GM18951 (cell line): ENCODE measurements around the gene CCL24.
"Not testable (repeated sequence)": the region's sequence is repeated elsewhere in the genome, so short reads cannot be mapped to it uniquely, and the experiment has no call there.

Experiments used
- POLR2A ChIP-seq: IDR thresholded peaks from 4 replicates; pipeline ENCODE4 v1.6.1; 2011; ENCODE audit warnings: mild to moderate bottlenecking; ENCODE audit not compliant: insufficient read length, insufficient read depth; ENCODE audit errors: extremely low read depth
- in situ Hi-C: fragments of 300-500 bp; cut with MboI; formaldehyde crosslinking; loops from one replicate; pipeline ENCODE4 v1.12.0; 2022; ENCODE audit warnings: low sequenced_read_pairs, mixed read lengths, inconsistent platforms; ENCODE audit not compliant: unreplicated experiment

CCL24 gene

GRCh38 chr7:75836798-75837197 lies 23.2 kb upstream of the CCL24 start:
- TF ChIP-seq POLR2A, result no peak
- in situ Hi-C loops, result no loop called here

- in situ Hi-C loops, result no loop called here
- TF ChIP-seq POLR2A, result no peak
Observed at GRCh38 chr7:75835688-75836285, 22.2 kb upstream of the CCL24 start.

- in situ Hi-C loops, result not testable (repeated sequence)
Observed at GRCh38 chr7:75833662-75834061, 20.1 kb upstream of the CCL24 start.

- TF ChIP-seq POLR2A, result no peak
- in situ Hi-C loops, result no loop called here
Observed at GRCh38 chr7:75830978-75831377, 17.4 kb upstream of the CCL24 start.

- in situ Hi-C loops, result not testable (repeated sequence)
Observed at GRCh38 chr7:75829656-75830055, 16.1 kb upstream of the CCL24 start.

GRCh38 chr7:75823198-75823910 lies 9.7 kb upstream of the CCL24 start:
- in situ Hi-C loops, result no loop called here
- no peak for TF ChIP-seq POLR2A

GRCh38 chr7:75820688-75821087 lies 7.1 kb upstream of the CCL24 start:
- TF ChIP-seq POLR2A, result no peak
- in situ Hi-C loops, result no loop called here

- in situ Hi-C loops, result no loop called here
- no peak for TF ChIP-seq POLR2A
Observed at GRCh38 chr7:75819711-75820110, 6.1 kb upstream of the CCL24 start.

GRCh38 chr7:75818472-75818871 lies 4.9 kb upstream of the CCL24 start:
- TF ChIP-seq POLR2A, result no peak
- in situ Hi-C loops, result no loop called here

- in situ Hi-C loops, result no loop called here
- TF ChIP-seq POLR2A, result no peak
Observed at GRCh38 chr7:75817116-75817515, 3.5 kb upstream of the CCL24 start.

GRCh38 chr7:75815418-75816064 lies 1.9 kb upstream of the CCL24 start:
- in situ Hi-C loops, result no loop called here
- TF ChIP-seq POLR2A, result no peak

GRCh38 chr7:75814407-75814947 lies 871 bp upstream of the CCL24 start:
- in situ Hi-C loops, result no loop called here
- no peak for TF ChIP-seq POLR2A

GRCh38 chr7:75813084-75813483 lies 522 bp downstream of the CCL24 start:
- TF ChIP-seq POLR2A, result no peak
- in situ Hi-C loops, result no loop called here
